HEK293T (cell line): ENCODE measurements around the gene KIT.

ENCODE experiments used
- BHLHE40 ChIP-seq: fragments of 450-650 bp; IDR thresholded peaks from 2 replicates; pipeline ENCODE4 v1.6.1; 2016; ENCODE audit warnings: mild to moderate bottlenecking, moderate library complexity, borderline replicate concordance
- ELF4 ChIP-seq: fragments of 450-650 bp; IDR thresholded peaks from 2 replicates; pipeline ENCODE4 v1.6.1; 2017; ENCODE audit warnings: antibody characterized with exemption
- FOXA1 ChIP-seq: fragments of 450-650 bp; IDR thresholded peaks from 2 replicates; pipeline ENCODE4 v1.6.1; 2016; ENCODE audit warnings: mild to moderate bottlenecking
- FOXK2 ChIP-seq: fragments of 450-650 bp; IDR thresholded peaks from 2 replicates; pipeline ENCODE4 v1.6.1; 2016; ENCODE audit warnings: mild to moderate bottlenecking
- FOXM1 ChIP-seq: fragments of 450-650 bp; IDR thresholded peaks from 2 replicates; pipeline ENCODE4 v1.6.1; 2017; ENCODE audit warnings: mild to moderate bottlenecking, borderline replicate concordance
- HDGF ChIP-seq: fragments of 450-650 bp; IDR thresholded peaks from 2 replicates; pipeline ENCODE4 v1.6.1; 2017; ENCODE audit warnings: antibody characterized with exemption, borderline replicate concordance
- L3MBTL2 ChIP-seq: fragments of 450-650 bp; conservative IDR thresholded peaks from 2 replicates; pipeline ENCODE4 v1.6.1; 2016; ENCODE audit warnings: mild to moderate bottlenecking
- LEF1 ChIP-seq: fragments of 450-650 bp; IDR thresholded peaks from 2 replicates; pipeline ENCODE4 v1.6.1; 2017; ENCODE audit warnings: mild to moderate bottlenecking, borderline replicate concordance
- NFRKB ChIP-seq: fragments of 450-650 bp; IDR thresholded peaks from 2 replicates; pipeline ENCODE4 v1.6.1; 2016; ENCODE audit warnings: mild to moderate bottlenecking, moderate library complexity
- PKNOX1 ChIP-seq: fragments of 450-650 bp; IDR thresholded peaks from 2 replicates; pipeline ENCODE4 v1.6.1; 2016
- SP1 ChIP-seq: fragments of 450-650 bp; IDR thresholded peaks from 2 replicates; pipeline ENCODE4 v1.6.1; 2017
- SUZ12 ChIP-seq: fragments of 450-650 bp; IDR thresholded peaks from 2 replicates; pipeline ENCODE4 v1.6.1; 2016; ENCODE audit warnings: mild to moderate bottlenecking
- TARDBP ChIP-seq: fragments of 450-650 bp; IDR thresholded peaks from 2 replicates; pipeline ENCODE4 v1.6.1; 2016

- TF ChIP-seq BHLHE40: no peak
- TF ChIP-seq FOXM1: no peak
- TF ChIP-seq HDGF: no peak
- TF ChIP-seq NFRKB: no peak
- TF ChIP-seq ELF4: no peak
- no peak for TF ChIP-seq L3MBTL2
- no peak for TF ChIP-seq SP1
- TF ChIP-seq FOXA1: no peak
- no peak for TF ChIP-seq FOXK2
- TF ChIP-seq TARDBP: no peak
- no peak for TF ChIP-seq LEF1
- no peak for TF ChIP-seq SUZ12
- no peak for TF ChIP-seq PKNOX1
Measured at GRCh38 chr4:54651050-54651449, 6.7 kb upstream of the KIT start.
